ENCODE measurements around the gene SMIM12. TPM values are rescaled to one million over a fixed set of nuclear protein-coding genes. Genes with fewer than 3 reads are reported as not detected.

Gene SMIM12
- 45.5 and 68.4 TPM in 2 replicates for total RNA-seq

GRCh38 chr1:34859446-34860200, at the start of gene SMIM12:
TSS of gene SMIM12 (minus strand) at chr1:34859749. CDS start at chr1:34855977, 3,772 bp downstream.

Other genes with a start within 250 kb of the SMIM12 start
- gene GJB5, start 104.7 kb downstream of the SMIM12 start, total RNA-seq: not detected in 2 replicates
- not detected in 2 replicates for gene GJB4, start 100.0 kb downstream of the SMIM12 start, total RNA-seq
- not detected in 2 replicates for gene GJB3, start 78.5 kb downstream of the SMIM12 start, total RNA-seq
- gene GJA4, start 66.8 kb downstream of the SMIM12 start, total RNA-seq: 0.33 and 0.98 TPM in 2 replicates
- not detected in 2 replicates for gene DLGAP3, start 69.9 kb upstream of the SMIM12 start, total RNA-seq
- gene TMEM35B, start 125.6 kb upstream of the SMIM12 start, total RNA-seq: 37.3 and 41.0 TPM in 2 replicates
- 6.2 and 10.2 TPM in 2 replicates for gene ZMYM6, start 172.2 kb upstream of the SMIM12 start, total RNA-seq
- 11.7 and 19.8 TPM in 2 replicates for gene ZMYM1, start 219.6 kb upstream of the SMIM12 start, total RNA-seq